Neural cell (in vitro differentiated cells): ENCODE measurements around the gene PPM1G. TPM values are rescaled to one million over a fixed set of nuclear protein-coding genes. Genes with fewer than 3 reads are reported as not detected.

Experiments
- H2AFZ ChIP-seq: fragments of 200-600, 300-800 bp; sonication (generic), shearing (Covaris generic); 2 replicates; pipeline ENCODE4 v1.6.0; 2014; ENCODE audit warnings: low read depth, mild to moderate bottlenecking, antibody characterized with exemption, low read length, moderate library complexity
- H3F3A ChIP-seq: fragments of 200-600 bp; shearing (Covaris generic); 2 replicates; pipeline ENCODE4 v1.6.1; 2016; ENCODE audit warnings: mild to moderate bottlenecking, moderate library complexity, mixed read lengths, antibody characterized with exemption, low read length; ENCODE audit not compliant: insufficient read depth, poor library complexity, severe bottlenecking
- H3K27ac ChIP-seq: fragments of 200-600, 300-800 bp; sonication (generic), shearing (Covaris generic); 2 replicates; pipeline ENCODE4 v1.5.1; 2014; ENCODE audit warnings: mild to moderate bottlenecking, low read length, moderate library complexity
- H3K27me3 ChIP-seq: fragments of 300-800, 200-600 bp; sonication (generic), shearing (Covaris generic); 2 replicates; pipeline ENCODE4 v1.6.0; 2014; ENCODE audit warnings: mild to moderate bottlenecking, low read depth, low read length, moderate library complexity; ENCODE audit not compliant: insufficient read depth
- H3K36me3 ChIP-seq: fragments of 300-800, 200-600 bp; sonication (generic), shearing (Covaris generic); 2 replicates; pipeline ENCODE4 v1.5.1; 2014; ENCODE audit warnings: mild to moderate bottlenecking, antibody characterized with exemption, low read length, moderate library complexity; ENCODE audit not compliant: insufficient read depth
- H3K4me2 ChIP-seq: fragments of 300-800, 200-600 bp; sonication (generic), shearing (Covaris generic); 2 replicates; pipeline ENCODE4 v1.6.0; 2014; ENCODE audit warnings: mild to moderate bottlenecking, low read length
- H3K4me3 ChIP-seq: fragments of 300-800, 200-600 bp; sonication (generic), shearing (Covaris generic); 2 replicates; pipeline ENCODE4 v1.5.1; 2014; ENCODE audit warnings: mild to moderate bottlenecking, low read length, moderate library complexity
- H3K79me2 ChIP-seq: fragments of 200-600 bp; shearing (Covaris generic); replicated peaks from 2 replicates; pipeline ENCODE4 v1.6.0; 2014; ENCODE audit warnings: mild to moderate bottlenecking, low read length, moderate library complexity; ENCODE audit not compliant: insufficient read depth
- H3K9ac ChIP-seq: fragments of 300-800, 200-600 bp; sonication (generic), shearing (Covaris generic); 2 replicates; pipeline ENCODE4 v1.6.1; 2016; ENCODE audit warnings: mild to moderate bottlenecking, low read length, mixed read lengths
- H3K9me2 ChIP-seq: fragments of 200-600 bp; shearing (Covaris generic); 2 replicates; pipeline ENCODE4 v1.6.1; 2016; ENCODE audit warnings: mild to moderate bottlenecking, low read length, mixed read lengths; ENCODE audit not compliant: insufficient read depth
- H3K9me3 ChIP-seq: fragments of 200-600, 300-800 bp; sonication (generic), shearing (Covaris generic); 2 replicates; pipeline ENCODE4 v1.6.1; 2016; ENCODE audit warnings: mild to moderate bottlenecking, mixed run types, low read length, moderate library complexity, mixed read lengths
- H4K20me1 ChIP-seq: fragments of 200-600 bp; shearing (Covaris generic); 2 replicates; pipeline ENCODE4 v1.6.1; 2016; ENCODE audit warnings: mild to moderate bottlenecking, mixed run types; ENCODE audit not compliant: insufficient read depth
- CTCF ChIP-seq: fragments of 450-650 bp; IDR thresholded peaks from 2 replicates; pipeline ENCODE4 v1.5.1; 2014; ENCODE audit warnings: antibody characterized with exemption, mild to moderate bottlenecking, moderate library complexity; ENCODE audit not compliant: poor library complexity, severe bottlenecking
- EP300 ChIP-seq: fragments of 450-650 bp; conservative IDR thresholded peaks from 2 replicates; pipeline ENCODE4 v1.6.1; 2014; ENCODE audit warnings: antibody characterized with exemption, mild to moderate bottlenecking, moderate library complexity; ENCODE audit not compliant: poor library complexity, severe bottlenecking
- EZH2 ChIP-seq: fragments of 200-600, 300-800 bp; shearing (Covaris generic), sonication (generic); IDR thresholded peaks from 2 replicates; pipeline ENCODE4 v1.6.1; 2014; ENCODE audit warnings: antibody characterized with exemption, low read length, borderline replicate concordance, mild to moderate bottlenecking; ENCODE audit not compliant: insufficient read depth, poor library complexity, severe bottlenecking
- MXI1 ChIP-seq: fragments of 450-650 bp; conservative IDR thresholded peaks from 2 replicates; pipeline ENCODE4 v1.6.1; 2014; ENCODE audit warnings: antibody characterized with exemption, mild to moderate bottlenecking; ENCODE audit not compliant: poor library complexity, severe bottlenecking
- POLR2AphosphoS5 ChIP-seq: IDR thresholded peaks from 2 replicates; pipeline ENCODE4 v1.6.1; 2012
- RAD21 ChIP-seq: fragments of 450-650 bp; conservative IDR thresholded peaks from 2 replicates; pipeline ENCODE4 v1.6.1; 2014; ENCODE audit warnings: antibody characterized with exemption, mild to moderate bottlenecking, moderate library complexity
- REST ChIP-seq: IDR thresholded peaks from 2 replicates; pipeline ENCODE4 v1.6.1; 2012; ENCODE audit warnings: borderline replicate concordance
- SMC3 ChIP-seq: fragments of 450-650 bp; conservative IDR thresholded peaks from 2 replicates; pipeline ENCODE4 v1.6.1; 2014; ENCODE audit warnings: antibody characterized with exemption, mild to moderate bottlenecking, moderate library complexity; ENCODE audit not compliant: poor library complexity
- TAF1 ChIP-seq: IDR thresholded peaks from 2 replicates; pipeline ENCODE4 v1.6.1; 2012; ENCODE audit warnings: low read depth
- polyA plus RNA-seq: library from polyadenylated mRNA; depleted of rRNA; stranded (reverse); fragments of >200 nt; gene quantifications from 2 replicates; pipeline ENCODE4 v1.2.3, GENCODE V29; 2014

PPM1G gene
- polyA plus RNA-seq, 1 donor from 2014 or later, result 107 TPM

GRCh38 chr2:27431395-27431794 is 22.0 kb upstream of the PPM1G start:
- no peak overlapping the region for H3K4me2 ChIP-seq
- H3K9me3 ChIP-seq, result no peaks in the 10 kb centered on the region
- peaks cover 35% of the 10 kb centered on the region for H3K79me2 ChIP-seq
- no peaks in the 10 kb centered on the region for H3K9me2 ChIP-seq
- no peak overlapping the region for H2AFZ ChIP-seq
- H3K9ac ChIP-seq, result no peak overlapping the region
- H3K27ac ChIP-seq, result no peak overlapping the region
- H3K36me3 ChIP-seq, result no peaks in the 10 kb centered on the region
- H4K20me1 ChIP-seq, result peaks cover 17% of the 10 kb centered on the region
- H3K4me3 ChIP-seq, result no peak overlapping the region
- TF ChIP-seq RAD21 (no peak), SMC3 (no peak), MXI1 (no peak), CTCF (no peak), EP300 (no peak), POLR2AphosphoS5 (no peak), TAF1 (no peak), EZH2 (no peak), REST (no peak)
- H3F3A ChIP-seq, result no peaks in the 10 kb centered on the region
- H3K27me3 ChIP-seq, result no peaks in the 10 kb centered on the region

GRCh38 chr2:27428978-27429541 is 19.7 kb upstream of the PPM1G start:
- H3K9me3 ChIP-seq, result no peaks in the 10 kb centered on the region
- no peaks in the 10 kb centered on the region for H3K9me2 ChIP-seq
- H3F3A ChIP-seq, result no peaks in the 10 kb centered on the region
- peak overlapping the region; percentile 94 for H3K4me3 ChIP-seq
- H3K9ac ChIP-seq, result peak overlapping the region; percentile 95
- peaks cover 17% of the 10 kb centered on the region for H4K20me1 ChIP-seq
- H2AFZ ChIP-seq, result peak overlapping the region; percentile 67
- peaks cover 35% of the 10 kb centered on the region for H3K79me2 ChIP-seq
- H3K36me3 ChIP-seq, result no peaks in the 10 kb centered on the region
- H3K4me2 ChIP-seq, result peak overlapping the region; percentile 77
- TF ChIP-seq CTCF (no peak), TAF1 (no peak), POLR2AphosphoS5 (no peak), EP300 (no peak), RAD21 (no peak), MXI1 (peak; percentile 59), EZH2 (no peak)
- H3K27ac ChIP-seq, result peak overlapping the region; percentile 98
- no peaks in the 10 kb centered on the region for H3K27me3 ChIP-seq
